Measurements from ENCODE around the gene LAMTOR5.

GRCh38 chr1:110450929-110451328 lies 43.4 kb upstream of the LAMTOR5 start, which contains the start of gene PROK1:
- TF ChIP-seq CTCF (conservative IDR thresholded peaks at IDR 0.05; ENCODE audit: low read depth, low read length) (no peak), EZH2 (IDR thresholded peaks at IDR 0.05; ENCODE audit: borderline replicate concordance, low read depth, low read length, poor library complexity, severe bottlenecking) (no peak)

Measured in A673 (cell line).